ENCODE data around the gene CDC20B.
"Not testable (repeated sequence)": the region's sequence is repeated elsewhere in the genome, so short reads cannot be mapped to it uniquely, and the experiment has no call there.

CDC20B gene

DNA sequence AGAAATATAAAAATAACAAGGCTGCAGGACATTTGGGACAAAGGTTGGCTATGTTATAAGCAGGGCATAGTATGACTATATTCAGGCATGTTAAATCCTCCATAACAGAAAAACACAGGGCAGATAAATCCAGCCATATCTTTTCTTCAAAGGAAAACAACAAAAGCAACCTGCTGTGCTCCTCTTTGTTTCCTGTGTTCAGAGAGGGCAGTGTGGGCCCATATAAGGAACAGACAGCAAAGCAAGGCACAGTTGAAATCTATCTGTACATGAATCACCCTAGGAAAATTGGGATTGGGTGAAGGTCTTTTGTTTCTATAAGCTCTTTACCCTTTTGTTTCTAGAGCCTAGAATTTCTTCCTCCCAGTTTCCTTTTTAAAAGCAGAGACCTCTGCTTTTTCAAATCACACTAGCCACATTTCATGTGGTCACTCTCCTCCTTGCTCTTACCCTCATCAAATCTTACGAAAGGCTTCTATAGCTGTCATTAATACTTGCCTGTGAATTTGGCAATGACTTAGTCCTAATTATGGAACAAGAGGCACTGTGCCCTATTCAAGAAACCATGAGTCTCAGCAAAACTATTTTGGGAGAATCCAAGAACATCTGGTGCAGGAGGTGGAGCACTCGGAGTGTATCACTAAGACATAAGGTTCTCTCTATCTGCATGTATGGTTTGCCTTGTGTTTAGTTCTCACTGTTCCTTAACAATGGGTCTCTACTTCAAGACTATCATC is 68.8 kb downstream of the CDC20B start:
- peak; percentile 36 for DNase-seq

DNA sequence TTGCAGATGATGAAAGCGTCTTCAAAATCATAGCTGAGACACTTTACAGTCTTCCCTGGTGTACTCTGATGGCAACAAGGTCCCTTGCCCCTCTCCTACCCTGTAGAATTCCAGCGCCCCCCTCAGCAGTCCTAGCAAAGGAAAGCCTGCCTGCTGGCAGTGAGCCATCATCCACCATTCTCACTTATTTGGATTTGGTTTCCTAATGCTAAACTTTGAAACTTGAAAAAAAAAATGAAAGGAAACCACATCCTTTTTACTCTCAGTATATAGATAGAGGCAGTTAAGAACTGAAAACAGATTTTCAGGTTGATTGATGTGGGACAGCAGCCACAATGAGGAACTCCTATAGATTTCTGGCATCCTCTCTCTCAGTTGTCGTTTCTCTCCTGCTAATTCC is 70.6 kb downstream of the CDC20B start, which contains the start of gene GZMA:
TSS of gene GZMA (plus strand) at position 299 of the 400 bp plus-strand sequence. CDS start at position 336, 37 bp downstream.
- no peak for DNase-seq

DNA sequence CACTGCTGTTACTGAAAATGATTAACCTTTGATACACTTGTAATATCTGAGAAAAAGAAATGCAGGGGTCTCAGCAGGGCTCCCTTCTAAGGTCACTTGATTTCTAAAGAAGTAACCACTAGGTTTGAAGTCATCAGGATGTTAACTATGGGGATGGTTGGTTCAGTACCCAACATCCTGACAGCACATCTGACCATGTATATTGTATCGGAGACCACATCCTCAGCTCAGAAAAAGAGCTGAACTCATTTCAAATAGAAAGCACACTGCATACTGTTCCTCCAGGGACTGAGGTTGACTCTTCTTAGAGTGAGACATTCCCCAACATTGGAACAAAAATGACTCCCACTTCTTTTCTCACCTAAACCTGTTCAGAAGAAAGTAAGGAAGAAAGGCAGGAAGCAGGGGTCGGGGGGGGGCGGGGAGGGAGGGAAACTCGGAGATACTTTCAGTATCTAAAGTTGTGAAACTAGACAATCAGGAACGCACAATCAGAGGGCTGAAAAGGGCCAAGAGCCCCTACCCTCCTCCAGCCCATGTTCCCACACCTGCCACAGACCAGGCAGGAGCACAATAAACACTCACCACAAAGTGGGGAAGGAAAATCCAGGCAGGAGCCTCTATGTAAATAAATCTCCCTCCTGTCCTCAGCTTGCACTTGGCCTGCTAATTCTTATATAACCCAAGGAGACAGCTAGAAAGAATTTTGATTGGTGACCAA is 71.3 kb downstream of the CDC20B start:
- no peak for DNase-seq

DNA sequence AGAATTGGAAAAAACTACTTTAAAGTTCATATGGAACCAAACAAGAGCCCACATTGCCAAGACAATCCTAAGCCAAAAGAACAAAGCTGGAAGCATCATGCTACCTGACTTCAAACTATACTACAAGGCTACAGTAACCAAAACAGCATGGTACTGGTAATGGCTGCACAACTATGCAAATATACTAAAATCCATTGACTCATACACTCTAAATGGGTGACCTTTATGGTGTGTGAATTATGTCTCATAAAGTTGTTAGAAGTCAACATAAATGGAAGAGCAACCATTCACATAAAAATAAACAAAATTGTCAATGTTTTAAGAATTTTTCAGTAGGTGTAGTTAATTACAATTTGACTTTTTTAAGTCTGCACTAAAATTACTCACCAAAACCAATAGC is 71.8 kb downstream of the CDC20B start:
- DNase-seq = not testable (repeated sequence)

DNA sequence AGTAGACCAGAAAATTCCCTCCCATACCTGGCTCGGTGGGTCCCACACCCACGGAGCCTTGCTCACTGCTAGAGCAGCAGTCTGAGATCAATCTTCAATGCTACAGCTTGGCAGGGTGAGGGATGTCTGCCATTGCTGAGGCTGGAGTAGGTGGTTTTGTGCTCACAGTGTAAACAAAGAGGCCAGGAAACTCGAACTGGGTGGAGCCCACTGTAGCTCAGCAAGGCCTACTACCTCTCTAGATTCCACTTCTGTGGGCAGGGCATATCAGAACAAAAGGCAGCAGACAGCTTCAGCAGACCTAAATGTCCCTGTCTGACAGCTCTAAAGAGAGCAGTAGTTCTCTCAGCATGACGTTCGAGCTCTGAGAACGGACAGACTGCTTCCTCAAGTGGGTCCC is 76.1 kb downstream of the CDC20B start:
- no peak for DNase-seq

DNA sequence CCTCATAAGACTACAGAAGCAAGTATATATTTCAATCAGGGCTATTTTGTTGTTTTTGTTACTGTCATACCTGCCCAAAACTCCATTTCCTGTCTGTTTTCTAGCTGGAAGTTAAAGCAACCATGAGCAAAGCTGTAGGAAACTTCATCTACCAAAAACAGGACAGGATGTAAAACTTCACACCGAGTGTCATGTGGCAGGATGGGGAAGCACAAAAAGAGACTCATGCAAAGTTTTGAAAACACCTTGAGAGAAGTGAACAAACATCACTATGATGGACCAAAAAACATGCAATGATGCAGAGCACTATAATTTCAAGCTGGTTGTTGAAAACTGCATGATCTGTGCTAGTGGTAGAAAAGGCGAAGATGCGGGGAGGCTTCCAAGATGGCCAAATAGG is 76.8 kb downstream of the CDC20B start:
- DNase-seq = no peak

DNA sequence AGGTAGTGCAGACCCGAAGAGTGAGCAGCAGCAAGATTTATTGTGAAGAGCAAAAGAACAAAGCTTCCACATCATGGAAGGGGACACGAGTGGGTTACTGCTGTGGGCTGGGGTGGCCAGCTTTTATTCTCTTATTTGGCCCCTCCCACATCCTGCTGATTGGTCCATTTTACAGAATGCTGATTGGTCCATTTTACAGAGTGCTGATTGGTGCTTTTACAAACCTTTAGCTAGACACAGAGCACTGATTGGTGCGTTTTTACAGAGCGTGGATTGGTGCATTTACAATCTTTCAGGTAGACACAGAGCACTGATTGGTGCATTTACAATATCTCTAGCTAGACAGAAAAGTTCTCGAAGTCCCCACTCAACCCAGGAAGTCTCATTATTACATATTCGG is 82.0 kb downstream of the CDC20B start:
- DNase-seq = not testable (repeated sequence)

DNA sequence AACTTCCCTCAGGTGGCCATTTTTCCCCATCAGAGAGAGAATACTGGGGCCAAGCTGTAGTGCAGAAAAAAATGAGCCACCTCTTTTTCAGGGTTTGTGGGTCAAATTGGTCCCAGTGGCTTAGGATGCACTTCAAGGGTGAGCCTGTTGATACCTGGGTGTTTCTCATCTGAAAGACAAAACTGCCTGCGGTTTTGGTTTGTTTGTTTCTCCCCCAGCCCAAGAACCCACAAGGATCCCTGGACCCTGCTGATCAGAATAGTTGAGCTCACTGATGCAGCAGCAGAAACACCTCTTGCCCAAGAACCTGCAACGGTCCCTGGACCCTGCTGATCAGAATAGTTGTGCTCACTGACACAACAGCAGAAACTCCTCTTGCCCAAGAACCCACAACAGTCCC is 83.7 kb downstream of the CDC20B start:
- not testable (repeated sequence) for DNase-seq

DNA sequence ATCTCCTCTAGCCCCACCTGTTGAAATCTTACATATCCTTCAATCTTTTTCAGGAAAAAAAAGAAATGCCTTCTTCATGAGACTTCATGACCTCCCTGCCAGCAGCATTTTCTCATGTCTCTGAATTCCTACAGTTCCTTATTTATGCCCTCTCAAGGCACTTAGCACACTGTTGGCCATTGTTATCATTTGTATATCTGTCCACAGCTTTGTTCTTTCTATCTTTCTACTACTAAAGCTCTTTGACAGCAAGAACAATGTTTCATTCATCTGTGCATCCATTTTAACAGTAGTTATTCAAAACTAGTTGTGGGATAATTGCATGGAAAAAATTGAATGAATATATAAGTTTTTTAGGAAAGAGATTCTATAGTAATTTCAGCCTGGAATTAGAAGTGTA is 91.4 kb downstream of the CDC20B start:
- DNase-seq = no peak

DNA sequence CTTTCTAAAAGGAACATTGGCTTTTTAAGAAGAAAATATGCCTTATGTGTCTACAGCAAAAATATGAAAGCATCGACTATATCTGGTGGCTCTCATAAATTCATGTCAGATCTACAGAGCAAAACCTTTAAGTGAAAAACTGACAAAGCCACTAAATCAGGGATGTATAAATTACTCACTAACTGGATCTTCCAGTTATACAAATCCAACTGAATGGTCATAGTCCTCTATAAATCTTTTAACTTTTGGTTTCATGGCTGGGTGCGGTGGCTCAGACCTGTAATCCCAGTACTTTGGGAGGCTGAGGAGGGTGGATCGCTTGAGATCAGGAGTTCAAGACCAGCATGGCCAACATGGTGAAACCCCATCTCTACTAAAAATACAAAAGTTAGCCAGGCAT is 99.8 kb downstream of the CDC20B start:
- no peak for DNase-seq

DNA sequence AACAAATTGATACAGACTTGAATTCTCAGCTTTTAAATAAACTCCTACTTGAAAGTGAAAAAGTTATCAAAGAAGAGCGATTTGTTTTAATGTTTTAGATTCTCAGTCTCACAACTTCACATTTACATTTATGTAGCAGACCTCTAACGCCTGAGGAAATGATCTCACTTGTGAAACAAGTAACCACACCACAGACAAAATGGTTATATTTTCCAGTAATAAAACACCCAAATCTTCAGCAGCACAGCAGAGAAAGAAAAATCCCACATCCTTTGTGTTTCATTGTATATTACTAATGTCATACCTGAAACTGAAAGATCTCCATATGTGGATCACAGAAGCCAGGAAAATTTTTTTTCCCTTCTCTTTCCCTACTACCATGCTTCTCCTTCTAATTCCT is 100.3 kb downstream of the CDC20B start:
- DNase-seq = no peak

DNA sequence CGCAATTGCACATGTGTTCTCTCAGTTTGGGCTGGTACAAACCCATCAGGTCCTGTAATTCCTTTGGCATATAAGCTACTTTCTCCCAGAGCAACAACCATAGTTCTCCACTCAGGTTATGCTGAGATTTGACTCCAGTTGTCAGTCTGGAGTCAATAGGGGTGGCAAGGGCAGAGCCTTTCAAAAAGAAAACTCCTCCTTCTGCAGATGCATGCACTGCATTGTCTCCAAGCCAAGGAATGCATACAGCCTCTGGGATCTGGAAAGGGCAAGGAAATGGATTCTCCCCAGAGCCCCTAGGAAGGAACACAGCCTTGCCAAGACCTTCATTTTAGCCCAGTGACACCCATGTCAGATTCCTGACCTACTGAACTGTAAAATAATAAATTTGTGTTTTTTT is 101.6 kb downstream of the CDC20B start:
- DNase-seq = no peak

DNA sequence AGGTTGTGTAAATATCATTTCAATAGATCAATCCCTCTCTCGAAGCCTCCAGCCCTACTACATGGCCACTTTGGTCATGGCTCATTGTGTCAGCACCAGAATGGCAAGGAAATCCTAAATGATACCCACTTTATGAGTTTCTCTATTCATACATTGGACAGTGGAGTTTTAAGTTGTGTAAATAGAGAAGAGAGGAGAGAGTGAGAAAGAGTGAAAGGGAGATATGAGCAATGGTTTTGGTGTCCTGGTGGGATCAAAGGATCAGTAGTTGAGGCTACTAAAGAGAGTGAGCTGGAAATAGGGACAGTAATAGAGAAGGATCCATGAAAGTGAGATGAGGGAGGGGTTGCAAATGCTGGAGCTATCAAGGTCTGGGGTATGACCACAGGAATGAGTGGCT is 102.0 kb downstream of the CDC20B start:
- no peak for DNase-seq

DNA sequence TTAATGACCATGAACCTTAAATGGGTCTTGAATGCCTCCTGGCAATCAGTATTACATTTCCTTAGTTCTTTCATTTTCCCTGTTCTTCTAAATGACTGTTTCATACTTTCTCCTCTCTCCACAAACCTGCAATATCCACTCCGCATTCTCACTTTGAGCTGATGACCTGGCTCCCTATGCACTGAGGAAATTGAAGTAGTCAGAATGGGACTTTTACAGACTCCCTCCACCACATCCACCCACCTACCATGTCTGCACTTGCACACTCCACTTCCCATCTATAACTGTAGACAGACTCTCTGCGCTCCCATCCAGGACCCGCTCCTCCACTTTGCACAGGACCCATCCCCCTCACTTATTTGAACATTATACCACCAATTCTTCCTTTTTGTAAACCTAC is 106.7 kb downstream of the CDC20B start:
- DNase-seq = no peak

DNA sequence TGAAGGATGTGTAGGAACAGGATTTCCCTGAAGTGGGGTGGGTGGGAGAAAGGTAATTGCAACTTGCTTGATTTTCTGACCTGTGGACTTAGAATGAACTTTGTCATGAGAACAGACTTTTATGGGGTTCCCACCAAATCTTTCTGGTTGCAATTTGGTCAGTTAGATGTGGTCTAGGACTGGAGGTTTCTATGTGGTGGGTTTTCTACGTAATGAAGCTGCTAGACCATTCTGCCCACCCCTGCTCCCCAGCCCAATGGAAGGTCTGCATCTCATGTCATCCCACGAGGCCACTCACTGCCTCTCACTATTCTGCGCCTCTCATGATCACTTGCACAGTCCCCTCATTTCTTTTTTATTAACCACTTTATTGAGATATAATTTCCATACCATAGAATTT is 108.5 kb downstream of the CDC20B start:
- DNase-seq = no peak

DNA sequence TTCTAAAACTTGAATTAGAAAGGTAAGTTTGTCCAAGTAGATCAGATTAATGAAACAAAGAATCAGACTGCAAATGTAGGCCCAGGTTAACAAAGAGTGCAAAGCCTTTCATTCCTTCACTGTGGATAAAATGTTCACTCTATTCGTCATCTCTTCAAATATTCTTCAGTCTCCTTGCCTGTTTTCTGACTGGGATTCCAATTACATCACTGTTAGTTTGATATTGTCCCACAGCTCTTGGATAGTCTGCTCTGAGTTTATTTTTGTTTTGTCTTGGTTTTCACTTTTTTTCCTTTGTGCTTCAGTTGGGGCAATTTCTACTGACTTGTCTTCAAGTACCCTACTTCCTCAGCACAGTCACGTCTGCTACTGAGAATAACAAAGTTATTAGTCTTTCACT is 109.1 kb downstream of the CDC20B start:
- no peak for DNase-seq

DNA sequence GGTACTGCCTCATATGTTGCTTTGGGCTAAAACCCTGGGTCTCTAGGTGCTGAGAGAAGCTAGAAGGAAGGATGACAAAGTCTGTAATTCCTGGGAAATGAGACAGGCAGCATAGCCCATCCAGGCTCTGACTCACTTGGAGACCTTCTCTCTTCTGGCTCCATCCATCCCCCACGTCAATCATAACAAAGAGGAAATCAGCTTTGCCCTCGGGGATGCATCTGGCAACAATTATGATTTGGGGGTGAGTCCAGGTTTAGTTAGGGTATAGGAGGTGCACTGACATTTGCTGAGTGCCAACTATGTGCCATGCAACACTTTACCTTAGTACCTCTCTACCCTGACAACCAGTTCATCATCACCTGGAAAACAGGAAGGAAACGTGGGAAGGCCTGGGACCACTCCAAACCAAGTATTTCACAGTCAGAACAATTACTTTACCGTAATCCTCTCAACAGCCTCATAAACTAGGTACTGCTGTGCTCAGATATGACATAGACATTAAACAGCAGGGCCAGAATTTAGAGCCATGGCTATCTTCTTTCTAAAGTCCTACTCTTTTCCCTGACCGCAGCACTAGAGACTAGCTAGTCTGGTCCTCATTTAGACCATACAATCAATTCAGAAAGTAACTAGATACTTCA is 109.6 kb downstream of the CDC20B start:
- peak; percentile 55 for DNase-seq

All from HCEC 1CT (cell line).